SK-N-SH (cell line): ENCODE measurements around the gene SRGN. TPM values are rescaled to one million over a fixed set of nuclear protein-coding genes. Genes with fewer than 3 reads are reported as not detected.
A peak's percentile ranks its signal among the peaks of the same experiment; 100 is the strongest.

Experiments
- CTCF ChIA-PET: fragments of 300-600, 350-600 bp; formaldehyde crosslinking; extraction: SDS; loops from one replicate; lab custom pipeline; 2021; lab: Yijun Ruan, JAX
- POLR2A ChIA-PET: fragments of 350-600 bp; sonication (Branson Sonifier 250); formaldehyde crosslinking; extraction: SDS; loops from one replicate; lab custom pipeline; 2020; ENCODE audit warnings: antibody characterized with exemption, inconsistent platforms; lab: Yijun Ruan, JAX
- DNase-seq: peaks from one replicate; pipeline ENCODE4 v3.0.0; 2012
- H2AFZ ChIP-seq: fragments of 200-600 bp; sonication (generic); 2 replicates; pipeline ENCODE4 v1.8.1; 2016; ENCODE audit warnings: antibody characterized with exemption, mild to moderate bottlenecking, low read depth
- H3F3A ChIP-seq: fragments of 200-600 bp; sonication (generic); replicated peaks from 2 replicates; pipeline ENCODE3; 2016; ENCODE audit warnings: antibody characterized with exemption, mild to moderate bottlenecking; ENCODE audit not compliant: insufficient read depth
- H3K27ac ChIP-seq, 2 experiments: fragments of 200-500 bp in 1 of 2; fragments of 200-600 bp in 1 of 2; sonication (Bioruptor generic) in 1 of 2; sonication (generic), shearing (Covaris generic) in 1 of 2; 2 replicates each; pipeline versions ENCODE4 v1.5.1 to v1.6.1; 2014 to 2016; ENCODE audit warnings: low read depth in 2 of 2, inconsistent platforms in 1 of 2, low read length in 1 of 2, mild to moderate bottlenecking in 1 of 2, mixed read lengths in 1 of 2
- H3K27me3 ChIP-seq: fragments of 200-600 bp; sonication (generic), shearing (Covaris generic); 2 replicates; pipeline ENCODE4 v1.6.1; 2016; ENCODE audit warnings: mixed run types; ENCODE audit not compliant: insufficient read depth
- H3K36me3 ChIP-seq, 2 experiments: fragments of 200-500 bp in 1 of 2; fragments of 200-600 bp in 1 of 2; sonication (Bioruptor generic) in 1 of 2; sonication (generic) in 1 of 2; replicated peaks in 1 of 2; 2 replicates each; pipeline versions ENCODE3 to v1.5.1; 2014 to 2016; ENCODE audit warnings: low read length in 1 of 2, mild to moderate bottlenecking in 1 of 2; ENCODE audit not compliant: insufficient read depth in 2 of 2, control insufficient read depth in 1 of 2
- H3K4me1 ChIP-seq, 2 experiments: fragments of 200-500 bp in 1 of 2; fragments of 200-600 bp in 1 of 2; sonication (Bioruptor generic) in 1 of 2; sonication (generic), shearing (Covaris generic) in 1 of 2; 2 replicates each; pipeline versions ENCODE4 v1.5.1 to v1.6.1; 2014 to 2016; ENCODE audit warnings: low read depth in 1 of 2, low read length in 1 of 2, mixed run types in 1 of 2; ENCODE audit not compliant: insufficient read depth in 2 of 2, control insufficient read depth in 1 of 2
- H3K4me2 ChIP-seq: fragments of 200-600 bp; sonication (generic), shearing (Covaris generic); 2 replicates; pipeline ENCODE4 v1.6.1; 2017; ENCODE audit warnings: mixed run types
- H3K4me3 ChIP-seq, 2 experiments: fragments of 200-500 bp in 1 of 2; fragments of 200-600 bp in 1 of 2; sonication (Bioruptor generic) in 1 of 2; sonication (generic), shearing (Covaris generic) in 1 of 2; 2 replicates each; pipeline versions ENCODE4 v1.5.1 to v1.8.1; 2014 to 2016; ENCODE audit warnings: low read depth in 2 of 2, inconsistent platforms in 1 of 2, low read length in 1 of 2, mild to moderate bottlenecking in 1 of 2, mixed read lengths in 1 of 2, moderate library complexity in 1 of 2
- H3K79me2 ChIP-seq: fragments of 200-600 bp; sonication (generic); 2 replicates; pipeline ENCODE4 v1.8.1; 2017; ENCODE audit warnings: mild to moderate bottlenecking; ENCODE audit not compliant: insufficient read depth
- H3K9ac ChIP-seq: fragments of 200-600 bp; sonication (generic); 2 replicates; pipeline ENCODE4 v1.6.1; 2017; ENCODE audit warnings: mixed run types
- H3K9me2 ChIP-seq: fragments of 200-600 bp; sonication (generic); 2 replicates; pipeline ENCODE4 v1.6.1; 2017; ENCODE audit warnings: mixed run types
- H3K9me3 ChIP-seq: fragments of 200-600 bp; sonication (generic); 2 replicates; pipeline ENCODE4 v1.6.1; 2017; ENCODE audit warnings: mixed run types, mild to moderate bottlenecking, moderate library complexity
- H4K20me1 ChIP-seq: fragments of 200-600 bp; sonication (generic); 2 replicates; pipeline ENCODE4 v1.6.1; 2017; ENCODE audit warnings: mild to moderate bottlenecking, mixed run types; ENCODE audit not compliant: insufficient read depth
- CHD2 ChIP-seq: fragments of 150-350 bp; IDR thresholded peaks from 2 replicates; pipeline ENCODE4 v1.6.1; 2018; ENCODE audit warnings: low read length; ENCODE audit not compliant: partially characterized antibody
- GABPA ChIP-seq: IDR thresholded peaks from 2 replicates; pipeline ENCODE4 v1.4.0; 2012; ENCODE audit warnings: low read depth, mild to moderate bottlenecking
- MEF2A ChIP-seq: IDR thresholded peaks from 2 replicates; pipeline ENCODE4 v1.4.0; 2012; ENCODE audit warnings: low read depth, borderline replicate concordance
- MXI1 ChIP-seq: IDR thresholded peaks from 2 replicates; pipeline ENCODE4 v1.6.1; 2012; ENCODE audit warnings: mild to moderate bottlenecking, low read depth, low read length, improper control_type of control experiment
- POLR2AphosphoS5 ChIP-seq: IDR thresholded peaks from 2 replicates; pipeline ENCODE4 v1.6.1; 2012; ENCODE audit warnings: low read depth, low read length
- SMC3 ChIP-seq: IDR thresholded peaks from 2 replicates; pipeline ENCODE4 v1.6.1; 2012; ENCODE audit warnings: low read depth, low read length, improper control_type of control experiment
- TCF12 ChIP-seq: IDR thresholded peaks from 2 replicates; pipeline ENCODE4 v1.4.0; 2012
- WGBS: methylation state at CpG from one replicate; pipeline ENCODE4 v1.1.6; 2017; ENCODE audit warnings: low lambda C conversion rate; 5-methylcytosine and 5-hydroxymethylcytosine counted together
- polyA plus RNA-seq, 3 experiments: library from polyadenylated mRNA; depleted of rRNA; stranded (reverse); fragments of >200 nt; gene quantifications; 2 replicates each; pipeline ENCODE4 v1.2.3, GENCODE V29; 2012
- TF ChIP-seq, protein P1 (sequence below): IDR thresholded peaks from 2 replicates; pipeline ENCODE4 v1.4.0; 2012; ENCODE audit warnings: low read depth
- TF ChIP-seq, protein P2 (sequence below): fragments of 200-600 bp; sonication (generic); IDR thresholded peaks from 2 replicates; pipeline ENCODE4 v1.6.1; 2017; ENCODE audit warnings: antibody characterized with exemption, mild to moderate bottlenecking, moderate library complexity
- TF ChIP-seq, protein P3 (sequence below): fragments of 150-350 bp; IDR thresholded peaks from 2 replicates; pipeline ENCODE4 v1.6.1; 2017; ENCODE audit warnings: antibody characterized with exemption, low read length, low read depth, borderline replicate concordance

The SRGN gene
- polyA plus RNA-seq, 1 of the 3 experiments (the other 2 are of a cell fraction) = 0.10 TPM

DNA sequence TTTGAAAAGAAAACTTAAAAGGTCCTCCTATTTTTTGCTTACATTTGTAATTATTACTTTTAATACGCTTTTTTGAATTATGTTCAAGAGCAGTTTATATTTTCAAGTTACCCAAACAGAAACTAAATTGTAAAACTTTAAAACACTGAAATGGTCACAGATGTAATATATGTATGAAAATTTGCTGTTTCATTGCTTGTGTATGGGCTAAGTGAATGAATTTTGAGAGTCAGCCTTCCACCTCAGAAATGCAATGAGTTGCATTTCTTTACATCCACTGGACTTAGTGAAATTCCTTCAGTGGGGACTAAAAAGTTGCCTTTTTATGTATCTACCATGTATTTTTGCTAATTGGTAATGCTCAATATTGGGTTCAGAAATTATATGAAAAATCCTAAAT is 37.7 kb downstream of the SRGN start:
- TF ChIP-seq GABPA (no peak), POLR2AphosphoS5 (no peak), CHD2 (no peak)
- TF ChIP-seq, protein P1, sequence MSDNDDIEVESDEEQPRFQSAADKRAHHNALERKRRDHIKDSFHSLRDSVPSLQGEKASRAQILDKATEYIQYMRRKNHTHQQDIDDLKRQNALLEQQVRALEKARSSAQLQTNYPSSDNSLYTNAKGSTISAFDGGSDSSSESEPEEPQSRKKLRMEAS = no peak
- TF ChIP-seq, all 33 proteins: peak for 0
- Histone ChIP-seq H3K27me3 (no peaks in the 10 kb centered on the region), H3F3A (peaks cover 16% of the 10 kb centered on the region), H3K9me3 (no peaks in the 10 kb centered on the region), H3K4me3 (peak overlapping the region; percentile 78 to 84; a peak in 3 of 4 replicates), H3K9me2 (no peaks in the 10 kb centered on the region), H3K36me3 (no peaks in the 10 kb centered on the region), H2AFZ (no peak overlapping the region), H4K20me1 (peaks cover 38% of the 10 kb centered on the region), H3K4me2 (peak overlapping the region; percentile 82), H3K4me1 (peaks cover 0 to 3% of the 10 kb centered on the region in 2 experiments; a peak in 2 of 4 replicates), H3K79me2 (peaks cover 64% of the 10 kb centered on the region), H3K27ac (peak overlapping the region in 1 of 2 experiments; percentile 97; a peak in 1 of 4 replicates), H3K9ac (peak overlapping the region; percentile 93; the same call in 1 of the 2 replicates)
- ChIA-PET CTCF (interaction anchor here (0.8 to 1.4 kb wide), 2 partner anchors 10 to 33 kb away, joined by 3 read pairs; no protein-coding TSS in a partner anchor), POLR2A (no interaction called here)
- WGBS = 86% methylated on average over 1 of the region's 1 CpG
- no peak for DNase-seq

DNA sequence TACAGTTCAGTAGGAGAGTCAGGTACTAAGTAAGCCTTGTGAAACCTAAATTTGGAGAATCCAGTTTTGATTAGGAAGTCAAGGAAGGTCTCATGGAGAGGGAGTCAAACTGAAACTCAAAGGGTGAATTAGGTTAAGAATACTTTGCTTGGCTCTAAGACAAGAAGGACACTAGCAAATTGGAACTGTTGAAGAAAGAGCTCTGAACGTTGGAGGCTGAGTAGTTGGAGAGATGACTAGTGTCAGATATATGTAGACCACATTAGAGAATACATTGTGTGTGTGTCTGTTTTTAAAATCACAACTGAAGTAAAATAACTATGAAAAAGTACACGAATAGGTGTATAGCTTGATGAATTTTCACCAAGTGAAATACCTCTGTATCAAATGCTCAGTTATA is 42.3 kb downstream of the SRGN start:
- Histone ChIP-seq H3K79me2 (peaks cover 97% of the 10 kb centered on the region), H3F3A (peaks cover 6% of the 10 kb centered on the region), H2AFZ (no peak overlapping the region), H3K36me3 (peaks cover 22 to 23% of the 10 kb centered on the region in 2 experiments), H3K4me3 (no peak overlapping the region), H4K20me1 (peaks cover 50% of the 10 kb centered on the region), H3K27ac (peak overlapping the region in 1 of 2 experiments; percentile 1; a peak in 1 of 4 replicates), H3K9ac (no peak overlapping the region), H3K9me3 (no peaks in the 10 kb centered on the region), H3K9me2 (no peaks in the 10 kb centered on the region), H3K27me3 (no peaks in the 10 kb centered on the region), H3K4me1 (no peaks in the 10 kb centered on the region; a peak in 1 of 4 replicates), H3K4me2 (no peak overlapping the region)
- WGBS = 52% methylated on average over 2 of the region's 2 CpGs
- no peak for DNase-seq
- POLR2A ChIA-PET = no interaction called here
- TF ChIP-seq SMC3 (no peak), TCF12 (no peak), MEF2A (no peak), MXI1 (no peak)
- TF ChIP-seq, protein P2, sequence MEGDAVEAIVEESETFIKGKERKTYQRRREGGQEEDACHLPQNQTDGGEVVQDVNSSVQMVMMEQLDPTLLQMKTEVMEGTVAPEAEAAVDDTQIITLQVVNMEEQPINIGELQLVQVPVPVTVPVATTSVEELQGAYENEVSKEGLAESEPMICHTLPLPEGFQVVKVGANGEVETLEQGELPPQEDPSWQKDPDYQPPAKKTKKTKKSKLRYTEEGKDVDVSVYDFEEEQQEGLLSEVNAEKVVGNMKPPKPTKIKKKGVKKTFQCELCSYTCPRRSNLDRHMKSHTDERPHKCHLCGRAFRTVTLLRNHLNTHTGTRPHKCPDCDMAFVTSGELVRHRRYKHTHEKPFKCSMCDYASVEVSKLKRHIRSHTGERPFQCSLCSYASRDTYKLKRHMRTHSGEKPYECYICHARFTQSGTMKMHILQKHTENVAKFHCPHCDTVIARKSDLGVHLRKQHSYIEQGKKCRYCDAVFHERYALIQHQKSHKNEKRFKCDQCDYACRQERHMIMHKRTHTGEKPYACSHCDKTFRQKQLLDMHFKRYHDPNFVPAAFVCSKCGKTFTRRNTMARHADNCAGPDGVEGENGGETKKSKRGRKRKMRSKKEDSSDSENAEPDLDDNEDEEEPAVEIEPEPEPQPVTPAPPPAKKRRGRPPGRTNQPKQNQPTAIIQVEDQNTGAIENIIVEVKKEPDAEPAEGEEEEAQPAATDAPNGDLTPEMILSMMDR = no peak
- TF ChIP-seq, protein P3, sequence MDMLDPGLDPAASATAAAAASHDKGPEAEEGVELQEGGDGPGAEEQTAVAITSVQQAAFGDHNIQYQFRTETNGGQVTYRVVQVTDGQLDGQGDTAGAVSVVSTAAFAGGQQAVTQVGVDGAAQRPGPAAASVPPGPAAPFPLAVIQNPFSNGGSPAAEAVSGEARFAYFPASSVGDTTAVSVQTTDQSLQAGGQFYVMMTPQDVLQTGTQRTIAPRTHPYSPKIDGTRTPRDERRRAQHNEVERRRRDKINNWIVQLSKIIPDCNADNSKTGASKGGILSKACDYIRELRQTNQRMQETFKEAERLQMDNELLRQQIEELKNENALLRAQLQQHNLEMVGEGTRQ = no peak
- CTCF ChIA-PET = interaction anchor here (1.8 kb wide), 1 partner anchor 10 kb away, joined by 4 read pairs; no protein-coding TSS in a partner anchor
